CD4-positive, alpha-beta T cell treated with Interleukin-12 subunit alpha and Interleukin-12 subunit beta, for 1 hour (primary cell): ENCODE results near the gene ZNF155.
"Not testable (repeated sequence)": the region's sequence is repeated elsewhere in the genome, so short reads cannot be mapped to it uniquely, and the experiment has no call there.

ENCODE experiments used
- DNase-seq: peaks from one replicate; pipeline ENCODE4 v3.0.0-alpha.2; 2020

ZNF155 gene

DNA sequence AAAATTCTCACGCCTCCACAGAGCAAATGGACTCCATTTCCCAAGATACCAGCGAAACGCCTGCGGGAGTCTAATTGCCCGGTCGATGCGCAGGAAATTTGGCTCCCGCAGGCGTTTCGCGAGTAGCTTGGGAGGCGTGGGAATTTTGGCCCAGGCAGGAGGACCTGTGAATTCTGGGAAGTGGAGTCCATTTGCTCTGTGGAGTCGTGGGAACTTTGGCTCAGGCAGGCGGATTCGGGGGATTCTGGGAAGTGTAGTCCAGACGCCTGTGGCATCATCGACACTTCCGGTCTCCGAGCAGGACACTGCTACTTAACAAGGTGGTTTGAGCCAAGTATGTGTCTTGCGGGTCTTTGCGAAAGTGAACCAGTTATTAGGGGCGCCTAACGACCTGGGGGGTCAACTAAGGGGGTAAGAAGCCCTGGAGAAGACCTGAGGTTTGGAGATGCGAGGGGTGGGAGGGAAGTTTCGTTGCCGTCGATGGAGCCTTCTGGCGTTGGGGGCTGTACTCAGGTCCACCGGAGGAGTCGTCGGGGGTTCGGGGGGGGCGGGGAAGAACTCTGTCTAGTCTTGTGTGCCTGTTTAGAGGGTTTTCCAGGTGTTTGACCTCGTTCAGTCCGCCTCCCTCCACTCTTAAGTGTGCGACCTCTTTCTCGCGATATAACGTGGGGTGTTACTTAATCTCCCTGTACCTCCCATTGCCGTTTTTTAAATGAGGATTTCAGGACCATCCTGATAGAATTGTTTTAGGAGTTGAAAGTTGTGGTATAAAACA, at the start of gene ZNF155:
TSS of gene ZNF155 (plus strand) at position 277 of the 775 bp plus-strand sequence. CDS start 4,356 bp downstream, outside the sequence.
- DNase-seq, result peak; percentile 83

DNA sequence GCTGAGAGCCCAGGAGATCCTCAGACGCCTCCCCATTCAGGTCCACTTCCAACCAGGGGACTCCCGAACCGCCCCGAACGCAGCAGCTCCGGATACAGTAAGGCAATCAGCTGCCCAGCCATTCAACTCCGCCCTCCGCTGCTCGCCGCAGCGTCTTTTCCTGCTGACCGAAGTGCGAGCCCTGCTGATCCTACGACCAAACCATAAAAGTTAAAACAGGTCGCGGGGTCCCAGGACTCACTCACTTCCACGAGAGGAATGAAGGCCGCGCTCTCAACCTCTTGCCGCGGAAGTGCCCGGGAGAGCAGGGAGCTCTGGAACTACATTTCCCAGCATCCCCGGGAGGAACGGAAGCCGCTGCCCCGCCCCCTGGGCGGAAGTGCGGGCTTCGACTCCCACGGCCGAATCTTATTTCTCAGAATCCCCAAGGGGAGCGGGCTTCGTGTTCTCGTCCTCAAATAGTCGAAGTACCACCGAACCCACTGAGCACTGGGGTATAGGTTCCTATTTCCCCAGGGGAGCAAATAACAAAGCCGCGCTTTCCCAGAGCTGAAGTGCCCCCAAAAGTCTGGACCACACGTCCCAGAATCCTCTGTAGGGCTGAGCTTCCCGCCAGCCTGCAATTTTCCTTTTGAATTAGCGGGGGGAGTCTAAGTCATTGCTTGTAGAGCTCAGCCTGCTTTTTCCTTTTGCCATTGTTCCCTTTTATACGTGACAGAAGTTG, 48.8 kb upstream of the ZNF155 start, which contains the start of gene ZNF45:
TSS of gene ZNF45 (minus strand) at position 298 of the 724 bp plus-strand sequence. CDS start 13,097 bp downstream, outside the sequence.
- DNase-seq, result peak; percentile 90

DNA sequence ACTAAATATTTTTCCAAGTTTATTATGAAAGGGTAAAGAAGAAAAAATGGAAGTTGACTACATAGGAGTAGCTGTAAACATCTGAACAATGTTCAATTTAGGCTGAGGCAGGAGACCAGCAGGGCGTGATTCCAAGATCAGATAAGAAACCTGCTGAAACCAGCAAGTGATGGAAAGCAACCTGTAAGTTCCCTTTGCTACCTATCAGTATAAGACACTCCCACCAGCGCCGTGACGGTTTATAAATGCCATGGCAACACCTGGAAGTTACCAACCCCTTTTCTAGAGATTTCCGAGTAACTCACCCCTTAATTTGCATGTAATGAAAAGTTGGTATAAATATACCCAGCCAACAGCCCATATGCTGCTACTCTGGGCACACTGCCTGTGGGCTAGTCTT, 47.8 kb upstream of the ZNF155 start:
- DNase-seq, result no peak

DNA sequence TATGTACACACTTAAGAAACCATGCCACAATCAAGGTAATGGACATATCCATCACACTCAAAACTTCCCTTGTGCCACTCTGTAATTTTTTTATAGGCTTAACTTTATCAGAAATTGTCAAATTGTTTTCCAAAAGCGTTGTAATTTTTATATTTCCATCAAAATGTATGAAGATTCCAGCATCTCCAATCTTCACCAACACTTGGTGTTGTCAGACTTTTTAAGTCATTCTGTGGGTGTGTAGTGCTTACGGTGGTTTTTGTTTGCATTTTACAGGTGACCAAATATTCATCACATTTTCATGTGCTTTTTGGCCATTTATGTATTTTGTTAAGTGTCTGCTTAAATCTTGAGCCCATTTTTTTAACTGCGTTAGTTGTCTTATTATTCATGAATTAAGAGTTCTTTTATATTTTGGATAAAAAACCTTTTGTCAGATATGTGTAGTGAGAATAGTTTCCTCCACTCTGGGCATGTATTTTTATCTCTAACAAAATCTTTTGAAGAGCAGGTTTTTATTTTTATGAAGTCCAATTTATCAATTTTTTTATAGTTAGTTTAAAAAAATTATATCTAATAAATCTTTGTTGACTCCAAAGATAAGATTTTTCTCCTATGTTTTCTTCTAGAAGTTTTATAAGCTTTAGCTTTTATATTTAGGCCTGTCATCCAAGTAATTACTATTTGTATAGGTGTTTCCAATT, 44.3 kb upstream of the ZNF155 start:
- DNase-seq, result no peak

DNA sequence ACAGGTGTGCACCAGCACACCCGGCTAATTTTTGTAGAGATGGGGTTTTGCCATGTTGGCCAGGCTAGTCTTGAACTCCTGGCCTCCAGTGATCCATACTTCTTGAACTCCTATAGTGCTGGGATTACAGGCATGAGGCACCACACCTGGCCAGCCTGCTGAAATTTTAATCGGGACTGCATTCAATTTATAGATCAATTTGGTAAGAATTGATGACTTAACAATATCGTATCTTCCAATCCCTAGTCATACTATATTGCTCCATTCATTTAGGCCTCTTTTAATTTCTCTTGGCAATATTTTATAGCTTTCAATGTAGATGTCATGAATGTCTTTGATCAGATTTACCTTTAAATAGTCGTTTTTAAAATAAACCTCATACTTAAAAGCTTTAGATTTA, 43.3 kb upstream of the ZNF155 start:
- DNase-seq, result no peak

DNA sequence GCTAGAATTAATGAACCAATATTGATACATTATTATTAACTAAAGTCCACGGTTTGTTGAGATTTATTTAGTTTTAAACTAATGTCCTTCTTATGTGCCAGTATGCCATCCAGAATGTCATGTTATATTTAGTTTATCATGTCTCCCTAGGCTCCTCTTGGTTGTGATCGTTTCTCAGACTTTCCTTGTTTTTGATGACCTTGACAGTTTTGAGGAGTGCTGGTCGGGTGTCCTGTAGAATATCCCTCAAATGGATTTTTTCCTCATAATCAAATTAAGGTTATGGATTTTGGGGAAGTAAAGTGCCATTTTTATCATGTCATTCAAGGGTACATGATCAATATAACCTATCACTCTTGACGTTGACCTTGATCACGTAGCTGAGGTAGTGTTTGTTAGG, 42.8 kb upstream of the ZNF155 start:
- no peak for DNase-seq

DNA sequence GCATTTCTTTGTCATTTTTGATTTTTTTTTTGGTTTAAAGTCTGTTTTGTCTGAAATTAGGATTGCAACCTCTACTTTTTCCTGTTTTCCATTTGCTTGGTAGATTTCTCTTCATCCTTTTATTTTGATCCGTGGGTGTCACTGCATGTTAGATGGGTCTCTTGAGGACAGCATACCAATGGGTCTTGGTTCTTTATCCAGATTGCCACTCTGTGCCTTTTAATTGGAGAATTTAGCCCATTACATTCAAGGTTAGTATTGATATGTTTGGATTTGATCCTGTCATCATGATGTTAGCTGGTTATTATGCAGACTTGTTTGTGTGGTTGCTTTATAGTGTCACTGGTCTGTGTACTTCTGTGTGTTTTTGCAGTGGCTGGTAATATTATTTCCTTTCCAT, 36.6 kb upstream of the ZNF155 start:
- DNase-seq, result not testable (repeated sequence)

DNA sequence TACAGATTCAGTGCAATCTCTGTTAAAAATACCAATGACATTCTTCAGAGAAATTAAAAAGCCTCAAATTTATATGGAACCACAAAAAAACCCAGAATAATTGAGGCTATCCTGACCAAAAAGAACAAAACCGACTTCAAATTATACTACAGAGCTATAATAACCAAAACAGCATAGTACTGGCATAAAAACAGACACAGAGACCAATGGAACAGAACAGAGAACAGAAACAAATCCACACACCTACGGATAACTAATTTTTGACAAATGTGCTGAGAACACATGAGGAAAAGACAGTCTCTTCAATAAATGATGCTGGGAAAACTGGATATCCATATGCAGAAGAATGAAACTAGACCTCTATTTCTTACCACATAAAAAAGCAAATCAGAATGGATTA, 34.2 kb upstream of the ZNF155 start:
- not testable (repeated sequence) for DNase-seq

DNA sequence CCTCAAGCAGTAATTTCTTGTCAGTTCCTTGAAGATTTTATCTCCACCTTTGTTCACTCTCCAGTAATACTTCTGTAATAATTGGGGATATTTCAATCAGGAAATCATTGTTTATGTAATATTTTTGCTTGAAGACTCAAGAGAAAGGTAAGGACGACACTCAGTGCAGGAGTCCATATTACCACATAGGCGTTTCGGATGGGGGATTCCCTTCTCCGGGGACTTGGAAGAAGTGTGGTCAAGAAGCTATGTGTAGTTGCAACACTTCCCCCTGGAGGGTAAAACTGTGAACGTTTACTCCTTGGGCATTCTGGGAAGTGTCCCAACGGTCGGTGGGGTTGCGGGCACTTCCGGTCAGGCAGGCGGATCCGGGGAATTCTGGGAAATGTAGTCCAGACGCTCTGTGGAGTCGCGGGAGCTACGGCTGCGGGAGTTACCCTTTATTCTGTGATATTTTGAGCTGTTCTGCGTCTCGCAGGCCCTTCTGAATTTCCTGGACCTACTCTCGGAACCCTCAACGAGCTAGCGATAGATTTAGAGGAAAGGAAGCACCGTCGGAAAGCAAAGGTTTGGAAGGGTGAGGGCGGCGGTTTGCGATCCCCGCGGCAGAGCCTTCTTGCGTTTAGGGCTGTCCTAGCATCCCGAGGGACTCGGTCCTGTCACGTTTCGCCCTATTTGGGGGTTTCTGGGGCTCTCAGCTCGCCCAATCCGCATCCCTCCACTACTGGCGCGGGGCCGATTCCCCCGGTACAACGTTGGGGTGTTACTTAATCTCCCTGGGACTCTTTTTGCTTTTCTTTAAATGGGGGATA, 32.9 kb upstream of the ZNF155 start, which contains the start of gene ZNF221:
TSS of gene ZNF221 (plus strand) at position 395 of the 812 bp plus-strand sequence. CDS start 11,499 bp downstream, outside the sequence.
- peak; percentile 80 for DNase-seq

DNA sequence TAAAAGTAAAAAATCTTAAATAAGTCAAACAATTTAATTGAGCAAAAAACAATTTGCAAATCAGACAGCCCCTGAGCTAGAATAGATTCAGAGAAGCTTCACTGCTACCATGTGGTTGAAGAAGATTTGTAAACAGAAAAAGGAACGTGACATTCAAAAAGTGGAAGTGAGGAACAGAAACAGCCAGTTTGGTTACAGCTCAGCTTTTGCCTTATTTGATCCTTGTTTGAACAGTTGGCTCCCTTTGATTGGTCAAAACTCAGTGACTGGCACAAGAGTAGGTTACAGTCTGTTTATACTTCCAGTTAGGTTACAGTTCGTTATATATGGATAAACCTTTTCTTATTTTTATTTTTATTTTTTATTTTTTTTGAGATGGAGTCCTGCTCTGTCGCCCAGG, 27.2 kb upstream of the ZNF155 start:
- DNase-seq, result no peak

DNA sequence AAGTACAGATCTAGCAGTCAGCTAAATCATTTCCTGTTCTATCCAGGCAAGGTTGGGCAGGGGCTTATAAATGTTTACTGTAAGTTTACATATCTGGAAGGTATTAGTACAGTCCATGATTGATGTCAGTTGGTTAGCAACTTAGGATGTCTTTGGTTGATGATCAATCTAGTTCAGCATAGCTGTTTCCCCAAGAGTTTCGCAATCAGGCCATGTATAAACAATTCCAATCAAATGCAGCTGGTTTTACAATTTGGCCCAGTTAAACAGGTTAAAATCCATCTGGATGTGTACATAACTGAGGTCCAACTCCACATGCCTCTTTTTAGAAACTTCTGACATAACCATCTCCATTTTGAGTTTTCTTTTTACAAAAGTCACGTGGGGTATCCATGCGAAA, 26.1 kb upstream of the ZNF155 start:
- DNase-seq, result no peak

DNA sequence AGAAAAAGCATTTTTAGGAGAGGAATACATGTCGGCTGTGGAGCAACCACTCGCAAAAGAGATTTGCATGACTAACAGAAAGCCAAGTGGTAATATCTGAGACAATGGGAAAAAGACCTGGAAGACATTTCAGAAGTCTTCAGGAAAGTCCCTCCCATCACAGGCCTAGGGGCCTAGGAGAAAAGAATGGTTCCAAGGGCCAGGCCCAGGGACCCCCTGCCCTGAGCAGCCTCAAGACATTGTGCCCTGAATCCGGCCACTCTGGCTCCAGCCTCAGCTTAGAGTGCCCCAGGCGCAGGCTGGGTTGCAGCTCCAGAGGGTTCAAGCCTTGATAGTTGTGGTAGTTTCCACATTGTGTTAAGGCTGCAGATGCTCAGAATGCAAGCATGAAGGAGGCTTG, 23.6 kb upstream of the ZNF155 start:
- no peak for DNase-seq

DNA sequence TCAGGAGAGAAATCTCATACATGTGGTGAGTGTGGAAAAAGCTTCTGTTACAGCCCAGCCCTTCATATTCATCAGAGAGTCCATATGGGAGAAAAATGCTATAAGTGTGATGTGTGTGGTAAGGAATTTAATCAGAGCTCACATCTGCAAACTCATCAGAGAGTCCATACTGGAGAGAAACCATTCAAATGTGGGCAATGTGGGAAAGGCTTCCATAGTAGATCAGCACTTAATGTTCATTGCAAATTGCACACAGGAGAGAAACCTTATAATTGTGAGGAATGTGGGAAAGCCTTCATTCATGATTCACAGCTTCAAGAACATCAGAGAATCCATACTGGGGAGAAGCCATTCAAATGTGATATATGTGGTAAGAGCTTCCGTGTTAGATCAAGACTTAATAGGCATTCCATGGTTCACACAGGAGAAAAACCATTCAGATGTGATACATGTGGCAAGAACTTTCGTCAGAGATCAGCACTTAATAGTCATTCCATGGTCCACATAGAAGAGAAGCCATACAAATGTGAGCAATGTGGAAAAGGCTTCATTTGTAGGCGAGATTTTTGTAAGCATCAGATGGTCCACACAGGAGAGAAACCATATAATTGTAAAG, 17.8 kb upstream of the ZNF155 start:
- DNase-seq, result no peak

DNA sequence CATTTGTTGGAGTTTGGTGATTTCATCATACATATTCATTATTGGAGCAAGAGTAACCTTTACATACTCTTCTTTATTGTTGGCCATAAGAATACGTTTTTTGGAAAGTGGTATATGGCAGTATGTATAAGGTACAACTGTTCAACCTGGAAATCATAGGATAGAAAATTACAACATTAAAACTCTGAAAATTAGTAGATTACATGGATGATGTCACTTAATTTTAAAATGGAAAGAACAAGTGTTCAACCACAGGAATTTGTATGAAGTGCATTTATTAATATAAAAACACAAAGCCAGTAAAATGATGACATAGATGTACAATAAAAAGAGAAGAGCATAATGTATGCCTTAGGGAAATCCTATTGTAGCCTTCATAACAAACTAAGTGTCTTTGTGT, 7.3 kb upstream of the ZNF155 start:
- no peak for DNase-seq

DNA sequence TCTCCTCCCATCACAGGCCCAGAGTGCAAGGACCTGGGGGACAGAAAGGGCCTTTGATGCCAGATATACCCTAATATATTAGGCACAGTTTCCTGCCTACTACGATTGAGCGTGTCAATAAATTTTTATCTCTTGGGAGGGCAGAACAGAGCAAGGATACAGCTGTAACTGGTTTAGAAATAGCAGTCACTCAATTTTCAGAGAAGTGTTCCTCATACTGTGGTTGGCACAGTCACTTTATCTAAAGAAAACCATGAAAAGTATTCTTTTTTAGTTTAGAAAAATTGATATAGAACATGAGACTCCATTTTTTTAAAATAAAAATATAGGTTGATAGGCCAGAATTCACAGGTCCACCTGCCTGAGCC, 460 bp upstream of the ZNF155 start:
- DNase-seq, result no peak

DNA sequence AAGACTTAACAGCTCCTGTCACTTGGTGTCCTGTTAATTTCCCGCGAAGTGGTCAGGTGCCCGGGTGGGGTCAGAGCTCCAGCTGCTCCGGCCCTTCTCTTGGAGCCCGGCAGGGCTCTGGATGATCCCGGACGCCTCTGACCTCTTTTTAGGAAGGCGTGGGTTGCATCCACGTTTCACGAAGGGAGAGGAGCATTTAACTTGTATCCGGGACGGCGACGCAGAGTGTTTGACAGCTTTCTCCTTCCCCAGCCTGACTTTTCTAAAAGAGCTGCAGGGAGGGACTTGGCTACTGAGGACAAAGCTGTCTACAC, 656 bp downstream of the ZNF155 start:
- no peak for DNase-seq

DNA sequence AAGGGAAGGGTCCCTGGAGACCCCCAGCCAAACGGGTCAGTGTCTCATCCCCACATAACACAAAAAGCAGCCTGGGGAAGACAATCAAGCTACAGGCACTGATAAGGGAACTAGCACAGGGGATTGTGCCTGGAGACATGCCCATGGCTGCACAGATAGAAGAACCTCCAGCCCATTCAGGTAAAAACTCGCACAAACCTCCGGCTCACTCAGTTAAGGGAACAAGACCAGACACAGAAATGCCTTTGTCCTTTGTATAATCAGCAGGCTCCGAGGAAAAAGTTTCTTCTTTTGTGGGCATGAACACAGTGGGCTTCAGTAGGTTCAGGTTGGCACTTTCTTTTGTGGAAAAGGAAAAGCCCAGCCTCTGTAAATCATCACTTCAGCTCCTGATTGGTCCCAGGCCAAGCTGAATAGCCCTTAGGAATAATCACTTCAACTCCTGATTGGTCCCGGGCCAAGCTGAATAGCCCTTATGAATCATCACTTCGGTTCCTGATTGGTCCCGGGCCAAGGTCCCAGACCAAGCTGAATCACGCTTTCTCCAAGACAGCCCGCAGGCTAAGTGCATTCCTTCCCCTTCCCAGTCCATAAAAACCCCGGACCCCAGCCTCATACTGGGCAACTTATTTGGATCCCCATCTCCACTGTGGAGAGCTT, 13.8 kb downstream of the ZNF155 start:
- no peak for DNase-seq

DNA sequence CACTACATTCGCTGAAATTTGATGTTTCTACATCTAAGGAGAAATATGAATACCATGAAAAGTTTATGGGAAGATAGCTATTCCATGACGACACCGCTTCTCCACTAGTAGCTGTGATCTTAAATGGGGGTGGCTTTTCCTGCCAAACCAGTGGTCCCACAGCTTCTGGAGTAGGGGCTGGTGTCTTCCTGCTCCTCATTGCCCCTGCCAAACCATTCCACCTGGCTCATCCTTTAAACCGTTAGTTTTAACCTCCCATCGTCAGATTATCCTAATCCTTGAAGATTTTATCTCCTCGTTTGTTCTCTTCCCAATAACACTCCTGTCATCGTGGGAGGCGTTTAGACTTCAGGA, 18.2 kb downstream of the ZNF155 start:
- no peak for DNase-seq

DNA sequence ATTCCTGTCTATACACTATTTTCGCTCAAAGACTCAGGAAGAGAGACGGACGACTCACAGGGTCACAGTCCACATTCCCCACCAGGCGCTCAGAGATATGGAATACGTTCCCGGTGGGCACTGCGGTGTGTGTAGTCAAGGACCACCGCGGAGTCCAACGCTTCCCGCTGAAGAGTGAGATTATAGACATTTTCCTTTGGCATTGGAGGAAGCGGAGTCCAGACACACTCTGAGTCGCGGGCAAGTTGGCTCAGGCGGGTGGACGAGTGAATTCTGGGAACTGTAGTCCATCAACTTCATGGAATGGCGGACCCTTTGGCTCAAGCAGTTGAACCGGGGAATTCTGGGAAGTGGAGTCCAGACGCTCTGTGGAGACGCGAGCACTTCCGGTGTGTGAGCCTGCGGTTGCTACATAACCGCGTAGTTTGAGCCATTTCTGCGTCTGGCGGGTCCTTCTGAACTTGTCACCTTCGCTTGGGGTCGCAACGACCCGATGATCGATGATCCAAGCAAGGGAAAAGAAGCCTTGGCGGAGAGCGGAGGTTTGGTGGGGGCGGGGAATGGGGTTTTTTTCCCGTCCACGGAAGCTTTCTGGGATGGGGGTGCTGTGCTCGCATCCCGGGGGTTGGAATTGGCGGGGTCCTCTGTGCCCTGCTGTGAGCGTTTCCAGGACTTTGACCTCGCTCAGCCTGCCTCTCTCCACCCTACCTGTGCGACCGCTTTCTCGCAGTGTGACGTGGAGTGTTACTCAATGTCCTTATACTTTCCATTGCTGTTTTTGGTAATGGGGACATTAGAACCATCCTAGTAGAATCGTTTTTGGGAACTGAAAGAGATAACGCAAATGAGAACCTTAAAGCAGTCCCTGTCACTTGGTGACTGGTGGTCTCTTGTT, 18.8 kb downstream of the ZNF155 start, which contains the start of gene ZNF230:
TSS of gene ZNF230 (plus strand) at position 392 of the 895 bp plus-strand sequence. CDS start 4,122 bp downstream, outside the sequence.
- peak; percentile 91 for DNase-seq

DNA sequence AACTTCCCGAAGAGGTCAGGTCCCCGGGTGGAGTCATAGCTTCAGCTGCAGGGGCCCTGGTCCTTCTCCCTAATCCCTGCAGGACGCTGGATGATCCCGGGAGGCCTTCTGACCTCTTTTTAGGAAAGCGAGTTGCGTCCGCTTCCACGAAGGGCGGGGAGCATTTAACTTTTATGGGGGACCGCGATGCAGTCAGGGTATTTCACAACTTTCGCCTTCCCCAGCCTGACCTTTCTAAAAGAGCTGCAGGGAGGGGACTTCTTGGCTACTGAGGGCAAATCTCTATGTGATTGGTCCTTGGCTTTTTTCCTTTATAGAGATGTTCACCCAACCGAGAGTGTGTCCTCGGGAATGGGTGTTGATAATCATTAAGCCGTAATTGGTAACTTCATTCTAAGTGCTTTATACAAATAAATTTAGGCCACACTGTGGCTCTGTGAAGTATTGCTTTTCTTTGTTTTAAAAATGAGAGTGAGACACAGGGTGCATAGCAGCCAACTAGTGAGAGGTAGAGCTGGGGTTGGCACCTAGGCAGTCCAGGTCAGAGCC, 19.5 kb downstream of the ZNF155 start:
- DNase-seq, result peak; percentile 23
